B cell (primary cell): Measurements from ENCODE around the gene PCBP3. TPM values are rescaled to one million over a fixed set of nuclear protein-coding genes. Genes with fewer than 3 reads are reported as not detected.

Experiments
- ATAC-seq: fragments of 200-7000 bp; cut with Tn5 transposase; one replicate; pipeline ENCODE4 v1.10.0; 2021; ENCODE audit warnings: low read depth, mild to moderate bottlenecking, moderate number of reproducible peaks, moderate library complexity
- CTCF ChIA-PET: fragments of 350-600 bp; sonication (Branson Sonifier 250); formaldehyde crosslinking; loops from one replicate; lab custom pipeline; 2021; ENCODE audit warnings: antibody characterized with exemption, inconsistent platforms; lab: Charles Lee
- POLR2A ChIA-PET: fragments of 350-600 bp; sonication (Branson Sonifier 250); formaldehyde crosslinking; loops from one replicate; lab custom pipeline; 2021; ENCODE audit warnings: antibody characterized with exemption; lab: Charles Lee
- DNase-seq: peaks from one replicate; pipeline ENCODE4 v3.0.0; 2013
- H2AFZ ChIP-seq: 2 replicates; pipeline ENCODE4 v1.6.1; 2012; ENCODE audit warnings: mild to moderate bottlenecking, low read depth, low read length; ENCODE audit not compliant: insufficient read depth, poor library complexity, severe bottlenecking
- H3K27ac ChIP-seq, 2 donors: 1 replicate in 1 of 2; 2 replicates in 1 of 2; pipeline ENCODE4 v1.5.1; 2012 to 2013; ENCODE audit warnings: low read length in 2 of 2, mild to moderate bottlenecking in 2 of 2, moderate library complexity in 1 of 2
- H3K27me3 ChIP-seq, 4 experiments: fragments of 200-600 bp in 1 of 4; sonication (generic) in 1 of 4; replicated peaks in 1 of 4; 1 replicate in 2 of 4; 2 replicates in 2 of 4; pipeline versions ENCODE4 v1.6.1 to v1.7.0; 2013 to 2016; ENCODE audit warnings: low read length in 3 of 4, mild to moderate bottlenecking in 2 of 4, mixed read lengths in 1 of 4, moderate library complexity in 1 of 4; ENCODE audit not compliant: insufficient read depth in 4 of 4, control insufficient read depth in 3 of 4; ENCODE audit errors: control extremely low read depth in 1 of 4
- H3K36me3 ChIP-seq, 2 experiments: replicated peaks in 1 of 2; 1 replicate in 1 of 2; 2 replicates in 1 of 2; pipeline versions ENCODE4 v1.6.1 to v1.7.1; 2013; ENCODE audit warnings: low read length in 1 of 2; ENCODE audit not compliant: insufficient read depth in 2 of 2, control insufficient read depth in 1 of 2; ENCODE audit errors: control extremely low read depth in 1 of 2, extremely low read depth in 1 of 2
- H3K4me1 ChIP-seq, 2 donors: fragments of 200-600 bp in 1 of 2; sonication (generic) in 1 of 2; 1 replicate in 1 of 2; 2 replicates in 1 of 2; pipeline versions ENCODE4 v1.5.1 to v1.6.1; 2013 to 2017; ENCODE audit warnings: low read length in 2 of 2; ENCODE audit not compliant: control insufficient read depth in 2 of 2, insufficient read depth in 2 of 2
- H3K4me2 ChIP-seq: replicated peaks from 2 replicates; pipeline ENCODE3; 2012; ENCODE audit warnings: mild to moderate bottlenecking, low read depth, low read length; ENCODE audit not compliant: poor library complexity, severe bottlenecking
- H3K4me3 ChIP-seq, 5 experiments: fragments of 200-600 bp in 1 of 5; sonication (generic) in 1 of 5; 1 replicate in 3 of 5; 2 replicates in 2 of 5; pipeline versions ENCODE4 v1.5.1 to v1.7.0; 2011 to 2016; ENCODE audit warnings: low read length in 4 of 5, mild to moderate bottlenecking in 4 of 5, low read depth in 2 of 5, control low read depth in 1 of 5, moderate library complexity in 1 of 5; ENCODE audit not compliant: insufficient read depth in 1 of 5; ENCODE audit errors: control extremely low read depth in 1 of 5, extremely low read depth in 1 of 5
- H3K79me2 ChIP-seq: fragments of 200-600 bp; sonication (generic); one replicate; pipeline ENCODE4 v1.6.0; 2016; ENCODE audit warnings: low read length; ENCODE audit not compliant: control insufficient read depth, insufficient read depth
- H3K9ac ChIP-seq: fragments of 200-600 bp; sonication (generic); 2 replicates; pipeline ENCODE4 v1.6.1; 2017; ENCODE audit warnings: mild to moderate bottlenecking, low read length, moderate library complexity
- H3K9me3 ChIP-seq, 3 donors: one replicate each; pipeline versions ENCODE4 v1.6.1 to v1.7.1; 2013; ENCODE audit warnings: low read length in 2 of 3; ENCODE audit not compliant: control insufficient read depth in 2 of 3, insufficient read depth in 1 of 3; ENCODE audit errors: control extremely low read depth in 1 of 3
- H4K20me1 ChIP-seq: 2 replicates; pipeline ENCODE4 v1.6.0; 2012; ENCODE audit warnings: mild to moderate bottlenecking, low read length; ENCODE audit not compliant: insufficient read depth, control insufficient read depth, poor library complexity, severe bottlenecking
- H3K27ac Mint-ChIP-seq: one replicate; pipeline ENCODE4 v1.8.0; 2021; ENCODE audit warnings: mixed read lengths
- H3K27me3 Mint-ChIP-seq: one replicate; pipeline ENCODE4 v1.8.0; 2021; ENCODE audit warnings: mixed read lengths
- H3K4me1 Mint-ChIP-seq: one replicate; pipeline ENCODE4 v1.8.0; 2021; ENCODE audit warnings: mixed read lengths
- H3K4me3 Mint-ChIP-seq: one replicate; pipeline ENCODE4 v1.8.0; 2021; ENCODE audit warnings: mixed read lengths
- H3K9me3 Mint-ChIP-seq: one replicate; pipeline ENCODE4 v1.8.0; 2022; ENCODE audit warnings: mixed read lengths; ENCODE audit not compliant: insufficient read depth
- CTCF ChIP-seq: fragments of 200-600 bp; IDR thresholded peaks from one replicate; pipeline ENCODE4 v1.8.0; 2022; ENCODE audit warnings: antibody characterized with exemption, mild to moderate bottlenecking
- EZH2 ChIP-seq: IDR thresholded peaks from 2 replicates; pipeline ENCODE4 v1.6.1; 2012; ENCODE audit warnings: borderline replicate concordance, low read depth, mild to moderate bottlenecking, moderate library complexity, low read length; ENCODE audit not compliant: insufficient read depth, poor library complexity, severe bottlenecking
- WGBS: methylation state at CpG from one replicate; pipeline ENCODE4 v1.1.5; 2013; ENCODE audit warnings: missing lambda C conversion rate; ENCODE audit not compliant: insufficient coverage; 5-methylcytosine and 5-hydroxymethylcytosine counted together
- intact Hi-C: fragments of 100-400 bp; cut with micrococcal nuclease; formaldehyde crosslinking; loops from one replicate; pipeline ENCODE4 v1.10.0; 2022
- polyA plus RNA-seq: library from polyadenylated mRNA; depleted of rRNA; stranded (reverse); fragments of >200 nt; gene quantifications from 2 replicates; pipeline ENCODE4 v1.2.3, GENCODE V29; 2012
- total RNA-seq, 2 donors: library from RNA; stranded (reverse); fragments of 120-200 nt in 1 of 2; gene quantifications; 1 replicate in 1 of 2; 2 replicates in 1 of 2; pipeline versions ENCODE4 v1.2.3 to v1.2.4, GENCODE V29; 2013 to 2022

The PCBP3 gene
- total and polyA plus RNA-seq, 2 donors (not counting 1 experiment from before 2014, with no cell fraction given): 0.45 to 2.7 TPM

GRCh38 chr21:45886610-45887026 is 243.1 kb downstream of the PCBP3 start:
- Histone ChIP-seq H3K4me3 (no peak overlapping the region), H3K27me3 (no peaks in the 10 kb centered on the region), H3K9ac (no peak overlapping the region), H3K79me2 (no peaks in the 10 kb centered on the region), H4K20me1 (no peaks in the 10 kb centered on the region), H3K4me1 (peaks cover 19 to 26% of the 10 kb centered on the region in 2 donors), H3K4me2 (peak overlapping the region; percentile 25), H3K36me3 (no peaks in the 10 kb centered on the region), H3K9me3 (peaks cover 0 to 4% (median 0%) of the 10 kb centered on the region in 3 donors), H2AFZ (peak overlapping the region; percentile 60), H3K27ac (peak overlapping the region; percentile 34 to 75)
- TF ChIP-seq EZH2 (no peak), CTCF (no peak)
- Mint-ChIP-seq H3K4me1 (peaks cover 28% of the 10 kb centered on the region), H3K4me3 (no peak overlapping the region), H3K9me3 (peaks cover 2% of the 10 kb centered on the region), H3K27me3 (peaks cover 7% of the 10 kb centered on the region), H3K27ac (peak overlapping the region; percentile 80)
- ATAC-seq (no peak), DNase-seq (peak; percentile 19)
- ChIA-PET POLR2A (interaction anchor here (0.7 to 0.9 kb wide), 2 partner anchors 78 to 272 kb away, joined by 4 to 7 read pairs; no protein-coding TSS in a partner anchor), CTCF (no interaction called here)
- intact Hi-C loops: no loop called here
- 78% methylated on average over 10 of the region's 11 CpGs for whole genome bisulfite sequencing

- no peak overlapping the region for H3K4me3 ChIP-seq
- POLR2A ChIA-PET: interaction anchor here (0.9 kb wide), 1 partner anchor 272 kb away, joined by 7 read pairs; no protein-coding TSS in a partner anchor
- no peaks in the 10 kb centered on the region for H3K27me3 ChIP-seq
- intact Hi-C loops: no loop called here
- peak overlapping the region in 1 of 2 donors; percentile 34 for H3K27ac ChIP-seq
- no peak overlapping the region for H2AFZ ChIP-seq
- peaks cover 24 to 32% of the 10 kb centered on the region in 2 donors for H3K4me1 ChIP-seq
- no peaks in the 10 kb centered on the region for H4K20me1 ChIP-seq
- no peak for TF ChIP-seq CTCF
- TF ChIP-seq EZH2: no peak
- CTCF ChIA-PET: no interaction called here
- H3K27ac Mint-ChIP-seq: no peak overlapping the region
- H3K4me2 ChIP-seq: peak overlapping the region; percentile 25
- no peak overlapping the region for H3K9ac ChIP-seq
- WGBS: 93% methylated on average over 6 of the region's 6 CpGs
- H3K27me3 Mint-ChIP-seq: peaks cover 7% of the 10 kb centered on the region
- no peak overlapping the region for H3K4me3 Mint-ChIP-seq
- H3K79me2 ChIP-seq: no peaks in the 10 kb centered on the region
- H3K4me1 Mint-ChIP-seq: peaks cover 33% of the 10 kb centered on the region
- ATAC-seq (no peak), DNase-seq (no peak)
- H3K9me3 Mint-ChIP-seq: peaks cover 2% of the 10 kb centered on the region
- peaks cover 0 to 4% (median 0%) of the 10 kb centered on the region in 3 donors for H3K9me3 ChIP-seq
- no peaks in the 10 kb centered on the region for H3K36me3 ChIP-seq
These were observed 243.6 kb downstream of the PCBP3 start for GRCh38 chr21:45887120-45887611.
